Measurements from ENCODE around the gene TDRD1.

- TF ChIP-seq CTCF (IDR thresholded peaks at IDR 0.05) (no peak), POLR2A (IDR thresholded peaks at IDR 0.05) (no peak)
These were observed 41.1 kb downstream of the TDRD1 start for GRCh38 chr10:114220281-114220680.
